ENCODE data around the gene PHF21B.

PHF21B gene

GRCh38 chr22:44942979-44943700 lies 66.7 kb downstream of the PHF21B start:
- Histone ChIP-seq H4K8ac (ENCODE audit: low read depth, low read length) (no peak overlapping the region), H3K36me3 (ENCODE audit: control insufficient read depth, insufficient read depth, low read length) (no peaks in the 10 kb centered on the region), H3K4ac (ENCODE audit: low read depth, low read length) (no peak overlapping the region), H4K5ac (ENCODE audit: low read length) (no peak overlapping the region), H3K79me2 (ENCODE audit: control insufficient read depth, insufficient read depth, low read length) (no peaks in the 10 kb centered on the region), H3K4me2 (ENCODE audit: low read length) (no peak overlapping the region), H3K4me1 (ENCODE audit: control insufficient read depth, low read depth, low read length) (peaks cover 2% of the 10 kb centered on the region), H2BK5ac (ENCODE audit: low read length) (no peak overlapping the region), H2BK15ac (replicated peaks; ENCODE audit: low read depth) (no peak overlapping the region), H3K27me3 (ENCODE audit: insufficient read depth, low read length, poor library complexity) (no peaks in the 10 kb centered on the region), H2BK120ac (ENCODE audit: low read depth, low read length) (no peak overlapping the region), H3K23ac (ENCODE audit: low read length) (no peak overlapping the region), H3K4me3 (ENCODE audit: low read length) (no peak overlapping the region), H3K18ac (ENCODE audit: low read length) (no peak overlapping the region), H3K9ac (ENCODE audit: low read length) (no peak overlapping the region), H2AK5ac (ENCODE audit: low read length) (no peak overlapping the region), H3K79me1 (ENCODE audit: low read length) (peaks cover 2% of the 10 kb centered on the region), H3K27ac (ENCODE audit: low read depth, low read length) (no peak overlapping the region), H3K56ac (ENCODE audit: low read length) (no peak overlapping the region)
- DNase-seq, result no peak
- WGBS (ENCODE audit: extremely low coverage, insufficient coverage, low lambda C conversion rate), result no CpG with 5 or more reads among the region's 23 CpGs

GRCh38 chr22:44942056-44942455 lies 67.7 kb downstream of the PHF21B start:
- Histone ChIP-seq H2BK120ac (ENCODE audit: low read depth, low read length) (no peak overlapping the region), H4K8ac (ENCODE audit: low read depth, low read length) (no peak overlapping the region), H2BK5ac (ENCODE audit: low read length) (no peak overlapping the region), H2BK15ac (replicated peaks; ENCODE audit: low read depth) (no peak overlapping the region), H3K56ac (ENCODE audit: low read length) (no peak overlapping the region), H3K4me2 (ENCODE audit: low read length) (no peak overlapping the region), H3K27me3 (ENCODE audit: insufficient read depth, low read length, poor library complexity) (no peaks in the 10 kb centered on the region), H3K36me3 (ENCODE audit: control insufficient read depth, insufficient read depth, low read length) (no peaks in the 10 kb centered on the region), H3K18ac (ENCODE audit: low read length) (no peak overlapping the region), H4K5ac (ENCODE audit: low read length) (no peak overlapping the region), H3K9ac (ENCODE audit: low read length) (no peak overlapping the region), H2AK5ac (ENCODE audit: low read length) (no peak overlapping the region), H3K4me3 (ENCODE audit: low read length) (no peak overlapping the region), H3K79me1 (ENCODE audit: low read length) (peaks cover 4% of the 10 kb centered on the region), H3K79me2 (ENCODE audit: control insufficient read depth, insufficient read depth, low read length) (no peaks in the 10 kb centered on the region), H3K4ac (ENCODE audit: low read depth, low read length) (no peak overlapping the region), H3K4me1 (ENCODE audit: control insufficient read depth, low read depth, low read length) (peaks cover 2% of the 10 kb centered on the region), H3K27ac (ENCODE audit: low read depth, low read length) (no peak overlapping the region), H3K23ac (ENCODE audit: low read length) (no peak overlapping the region)
- WGBS (ENCODE audit: extremely low coverage, insufficient coverage, low lambda C conversion rate), result no CpG with 5 or more reads among the region's 7 CpGs
- no peak for DNase-seq

GRCh38 chr22:44941207-44941606 lies 68.6 kb downstream of the PHF21B start:
- H3K4me1 ChIP-seq (ENCODE audit: control insufficient read depth, low read depth, low read length), result peaks cover 2% of the 10 kb centered on the region
- peaks cover 4% of the 10 kb centered on the region for H3K79me1 ChIP-seq (ENCODE audit: low read length)
- H3K36me3 ChIP-seq (ENCODE audit: control insufficient read depth, insufficient read depth, low read length), result no peaks in the 10 kb centered on the region
- WGBS (ENCODE audit: extremely low coverage, insufficient coverage, low lambda C conversion rate), result no CpG with 5 or more reads among the region's 15 CpGs
- no peak overlapping the region for H3K27ac ChIP-seq (ENCODE audit: low read depth, low read length)
- H3K23ac ChIP-seq (ENCODE audit: low read length), result peak overlapping the region; percentile 66
- DNase-seq, result peak; percentile 35
- H3K9ac ChIP-seq (ENCODE audit: low read length), result no peak overlapping the region
- H2BK5ac ChIP-seq (ENCODE audit: low read length), result no peak overlapping the region
- no peak overlapping the region for H2BK15ac ChIP-seq (replicated peaks; ENCODE audit: low read depth)
- no peaks in the 10 kb centered on the region for H3K27me3 ChIP-seq (ENCODE audit: insufficient read depth, low read length, poor library complexity)
- no peak overlapping the region for H2BK120ac ChIP-seq (ENCODE audit: low read depth, low read length)
- H2AK5ac ChIP-seq (ENCODE audit: low read length), result no peak overlapping the region
- H3K4ac ChIP-seq (ENCODE audit: low read depth, low read length), result no peak overlapping the region
- no peak overlapping the region for H3K18ac ChIP-seq (ENCODE audit: low read length)
- H3K56ac ChIP-seq (ENCODE audit: low read length), result peak overlapping the region; percentile 64
- no peaks in the 10 kb centered on the region for H3K79me2 ChIP-seq (ENCODE audit: control insufficient read depth, insufficient read depth, low read length)
- no peak overlapping the region for H4K8ac ChIP-seq (ENCODE audit: low read depth, low read length)
- H3K4me3 ChIP-seq (ENCODE audit: low read length), result no peak overlapping the region
- no peak overlapping the region for H3K4me2 ChIP-seq (ENCODE audit: low read length)
- H4K5ac ChIP-seq (ENCODE audit: low read length), result no peak overlapping the region

DNA sequence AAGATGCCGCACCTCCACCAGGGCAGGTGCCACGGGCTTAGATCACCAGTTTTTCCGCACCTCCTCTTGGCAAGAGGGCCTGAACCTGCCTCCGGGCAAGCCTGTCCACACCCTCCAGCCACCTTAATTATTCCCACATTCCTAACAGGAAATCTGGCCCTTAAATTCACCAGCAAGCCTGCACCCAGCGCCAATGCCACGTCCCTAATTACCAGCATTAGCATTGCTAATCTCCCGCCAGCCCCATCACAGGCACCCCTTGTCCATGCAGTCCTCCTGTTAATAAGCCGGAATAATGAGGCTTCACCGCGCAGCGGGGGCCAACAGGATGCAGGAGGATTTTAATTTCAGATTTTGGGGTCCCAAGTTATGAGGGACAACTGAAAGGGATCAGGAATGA lies 69.7 kb downstream of the PHF21B start:
- no peak overlapping the region for H3K4me2 ChIP-seq (ENCODE audit: low read length)
- no peaks in the 10 kb centered on the region for H3K79me2 ChIP-seq (ENCODE audit: control insufficient read depth, insufficient read depth, low read length)
- peaks cover 4% of the 10 kb centered on the region for H3K79me1 ChIP-seq (ENCODE audit: low read length)
- H3K27me3 ChIP-seq (ENCODE audit: insufficient read depth, low read length, poor library complexity), result no peaks in the 10 kb centered on the region
- no peak overlapping the region for H4K5ac ChIP-seq (ENCODE audit: low read length)
- no peak overlapping the region for H4K8ac ChIP-seq (ENCODE audit: low read depth, low read length)
- no peak overlapping the region for H3K27ac ChIP-seq (ENCODE audit: low read depth, low read length)
- H3K23ac ChIP-seq (ENCODE audit: low read length), result no peak overlapping the region
- H3K4me1 ChIP-seq (ENCODE audit: control insufficient read depth, low read depth, low read length), result peaks cover 2% of the 10 kb centered on the region
- no peak overlapping the region for H3K4ac ChIP-seq (ENCODE audit: low read depth, low read length)
- no peak overlapping the region for H3K56ac ChIP-seq (ENCODE audit: low read length)
- WGBS (ENCODE audit: extremely low coverage, insufficient coverage, low lambda C conversion rate), result no CpG with 5 or more reads among the region's 11 CpGs
- DNase-seq, result peak; percentile 22
- H3K36me3 ChIP-seq (ENCODE audit: control insufficient read depth, insufficient read depth, low read length), result no peaks in the 10 kb centered on the region
- no peak overlapping the region for H3K9ac ChIP-seq (ENCODE audit: low read length)
- H3K18ac ChIP-seq (ENCODE audit: low read length), result no peak overlapping the region
- no peak overlapping the region for H2BK120ac ChIP-seq (ENCODE audit: low read depth, low read length)
- no peak overlapping the region for H2BK15ac ChIP-seq (replicated peaks; ENCODE audit: low read depth)
- no peak overlapping the region for H2AK5ac ChIP-seq (ENCODE audit: low read length)
- no peak overlapping the region for H3K4me3 ChIP-seq (ENCODE audit: low read length)
- H2BK5ac ChIP-seq (ENCODE audit: low read length), result no peak overlapping the region

- H3K23ac ChIP-seq (ENCODE audit: low read length), result no peak overlapping the region
- H3K27me3 ChIP-seq (ENCODE audit: insufficient read depth, low read length, poor library complexity), result no peaks in the 10 kb centered on the region
- H3K36me3 ChIP-seq (ENCODE audit: control insufficient read depth, insufficient read depth, low read length), result no peaks in the 10 kb centered on the region
- no peak overlapping the region for H2AK5ac ChIP-seq (ENCODE audit: low read length)
- H2BK120ac ChIP-seq (ENCODE audit: low read depth, low read length), result no peak overlapping the region
- H3K56ac ChIP-seq (ENCODE audit: low read length), result no peak overlapping the region
- peaks cover 2% of the 10 kb centered on the region for H3K4me1 ChIP-seq (ENCODE audit: control insufficient read depth, low read depth, low read length)
- WGBS (ENCODE audit: extremely low coverage, insufficient coverage, low lambda C conversion rate), result no CpG with 5 or more reads among the region's 11 CpGs
- H2BK5ac ChIP-seq (ENCODE audit: low read length), result no peak overlapping the region
- H3K4me3 ChIP-seq (ENCODE audit: low read length), result no peak overlapping the region
- no peak overlapping the region for H4K8ac ChIP-seq (ENCODE audit: low read depth, low read length)
- no peak overlapping the region for H3K4ac ChIP-seq (ENCODE audit: low read depth, low read length)
- H2BK15ac ChIP-seq (replicated peaks; ENCODE audit: low read depth), result no peak overlapping the region
- no peak overlapping the region for H4K5ac ChIP-seq (ENCODE audit: low read length)
- no peak overlapping the region for H3K4me2 ChIP-seq (ENCODE audit: low read length)
- no peaks in the 10 kb centered on the region for H3K79me2 ChIP-seq (ENCODE audit: control insufficient read depth, insufficient read depth, low read length)
- H3K27ac ChIP-seq (ENCODE audit: low read depth, low read length), result no peak overlapping the region
- H3K9ac ChIP-seq (ENCODE audit: low read length), result no peak overlapping the region
- peaks cover 5% of the 10 kb centered on the region for H3K79me1 ChIP-seq (ENCODE audit: low read length)
- H3K18ac ChIP-seq (ENCODE audit: low read length), result no peak overlapping the region
- DNase-seq, result no peak
These were observed 70.4 kb downstream of the PHF21B start for GRCh38 chr22:44939451-44939850.

DNA sequence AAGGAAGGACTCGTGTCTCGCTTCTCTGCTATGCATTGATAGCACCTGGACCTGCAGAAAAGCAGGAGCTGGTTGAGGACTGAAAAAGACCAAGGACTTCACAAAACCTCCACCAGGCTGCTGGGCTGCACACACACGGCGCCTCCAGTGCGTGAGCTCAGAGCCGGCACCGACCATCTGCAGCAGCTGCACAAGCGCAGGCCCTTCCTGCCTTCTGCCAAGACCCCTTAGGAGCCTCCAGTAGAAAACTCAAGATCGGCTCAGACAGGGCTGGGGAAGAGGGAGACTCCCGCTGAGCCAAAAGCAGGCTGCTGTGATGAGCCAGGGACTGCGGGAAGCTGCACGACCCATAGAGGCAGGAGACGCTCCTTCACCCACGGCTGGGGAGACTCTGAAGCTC lies 70.9 kb downstream of the PHF21B start:
- no peak overlapping the region for H2BK15ac ChIP-seq (replicated peaks; ENCODE audit: low read depth)
- no peak overlapping the region for H3K4ac ChIP-seq (ENCODE audit: low read depth, low read length)
- no peak overlapping the region for H2BK120ac ChIP-seq (ENCODE audit: low read depth, low read length)
- H3K27me3 ChIP-seq (ENCODE audit: insufficient read depth, low read length, poor library complexity), result no peaks in the 10 kb centered on the region
- no peak overlapping the region for H3K18ac ChIP-seq (ENCODE audit: low read length)
- H3K79me2 ChIP-seq (ENCODE audit: control insufficient read depth, insufficient read depth, low read length), result no peaks in the 10 kb centered on the region
- H3K23ac ChIP-seq (ENCODE audit: low read length), result no peak overlapping the region
- no peak overlapping the region for H3K56ac ChIP-seq (ENCODE audit: low read length)
- H3K79me1 ChIP-seq (ENCODE audit: low read length), result peaks cover 8% of the 10 kb centered on the region
- peaks cover 2% of the 10 kb centered on the region for H3K4me1 ChIP-seq (ENCODE audit: control insufficient read depth, low read depth, low read length)
- no peak overlapping the region for H2BK5ac ChIP-seq (ENCODE audit: low read length)
- no peak overlapping the region for H3K4me3 ChIP-seq (ENCODE audit: low read length)
- no peak overlapping the region for H4K5ac ChIP-seq (ENCODE audit: low read length)
- H3K9ac ChIP-seq (ENCODE audit: low read length), result no peak overlapping the region
- no peaks in the 10 kb centered on the region for H3K36me3 ChIP-seq (ENCODE audit: control insufficient read depth, insufficient read depth, low read length)
- no peak overlapping the region for H3K4me2 ChIP-seq (ENCODE audit: low read length)
- no peak overlapping the region for H3K27ac ChIP-seq (ENCODE audit: low read depth, low read length)
- WGBS (ENCODE audit: extremely low coverage, insufficient coverage, low lambda C conversion rate), result no CpG with 5 or more reads among the region's 14 CpGs
- DNase-seq, result no peak
- no peak overlapping the region for H4K8ac ChIP-seq (ENCODE audit: low read depth, low read length)
- H2AK5ac ChIP-seq (ENCODE audit: low read length), result no peak overlapping the region
